Epithelial cell of proximal tubule (primary cell): ENCODE results near the gene DDX56. TPM values are rescaled to one million over a fixed set of nuclear protein-coding genes. Genes with fewer than 3 reads are reported as not detected.

ENCODE experiments used
- DNase-seq: peaks from one replicate; pipeline ENCODE4 v3.0.0-alpha.2; 2011; ENCODE audit warnings: low read depth
- H3K4me3 ChIP-seq: 2 replicates; pipeline ENCODE4 v1.5.1; 2011; ENCODE audit warnings: low read depth, mild to moderate bottlenecking, low read length
- CTCF ChIP-seq: conservative IDR thresholded peaks from 2 replicates; pipeline ENCODE4 v1.5.1; 2012; ENCODE audit warnings: low read depth, mild to moderate bottlenecking, low read length
- total RNA-seq: library from RNA; depleted of rRNA; stranded (reverse); fragments of >200 nt; gene quantifications from 2 replicates; pipeline ENCODE4 v1.2.3, GENCODE V29; 2015

The DDX56 gene
- total RNA-seq, 1 donor from 2014 or later: 53.2 TPM

- DNase-seq: no peak
- H3K4me3 ChIP-seq: no peak overlapping the region
- TF ChIP-seq CTCF: no peak
Observed at GRCh38 chr7:44568771-44569560, 4.7 kb downstream of the DDX56 start.

DNA sequence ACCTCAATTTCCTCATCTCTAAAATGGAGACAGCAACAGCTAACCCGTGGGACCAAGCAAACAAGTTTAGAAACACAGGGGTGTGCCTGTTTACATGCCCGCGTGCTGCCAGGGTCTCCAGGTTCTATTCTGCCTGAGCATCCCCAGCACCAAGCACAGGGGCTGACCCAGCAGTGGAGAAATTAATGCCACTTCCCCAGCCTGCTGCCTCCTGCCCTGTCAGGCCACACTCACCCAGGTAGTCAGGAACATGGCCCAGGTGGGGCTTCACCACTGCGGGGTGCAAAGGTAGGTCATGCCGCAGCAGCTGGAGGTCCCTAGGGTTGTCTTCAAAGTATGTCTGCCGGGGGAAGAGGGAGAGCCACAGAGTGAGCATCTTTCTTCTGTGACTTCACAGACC lies 5.8 kb downstream of the DDX56 start:
- TF ChIP-seq CTCF: no peak
- H3K4me3 ChIP-seq: no peak overlapping the region
- DNase-seq: no peak

GRCh38 chr7:44566680-44567079 lies 7.0 kb downstream of the DDX56 start:
- no peak for DNase-seq
- TF ChIP-seq CTCF: no peak
- H3K4me3 ChIP-seq: no peak overlapping the region

DNA sequence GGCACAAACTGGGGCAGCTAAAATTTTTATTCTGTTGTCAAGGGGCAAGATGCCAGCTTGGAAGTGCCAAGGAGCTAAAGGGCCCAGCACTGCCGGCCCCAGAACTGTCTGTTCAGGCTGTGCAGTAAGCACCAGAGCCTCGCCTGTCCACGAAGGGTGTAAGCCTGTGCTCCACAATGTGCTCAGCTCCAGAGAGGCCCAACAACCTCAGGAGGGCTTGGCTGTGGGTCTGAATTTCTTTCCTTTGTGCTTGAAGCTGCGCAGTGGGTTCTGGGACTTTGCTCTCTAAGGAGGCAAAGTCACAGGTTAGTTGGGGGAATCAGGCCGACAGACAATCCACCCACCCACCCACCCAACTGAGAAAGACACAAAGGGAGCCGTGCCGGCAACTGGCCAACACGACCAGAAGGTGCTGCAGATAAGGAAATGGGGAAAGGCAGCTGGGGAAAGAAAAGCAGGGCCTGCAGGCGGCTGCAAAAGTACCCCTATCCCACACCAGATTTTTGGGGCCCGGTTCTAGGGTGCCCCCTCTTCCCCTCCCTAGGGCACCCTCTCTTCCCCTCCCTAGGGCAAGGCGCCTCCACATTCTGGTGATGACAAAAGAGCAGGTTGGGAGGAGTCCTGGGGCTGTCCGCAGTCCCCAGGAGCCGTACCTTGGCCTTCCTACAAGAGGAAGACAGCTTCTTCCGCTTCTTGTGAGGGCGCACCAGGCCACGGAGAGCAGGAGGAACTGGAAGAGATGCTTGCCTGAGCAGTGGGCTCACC lies 7.7 kb downstream of the DDX56 start:
- DNase-seq: no peak
- no peak for TF ChIP-seq CTCF
- H3K4me3 ChIP-seq: no peak overlapping the region

GRCh38 chr7:44565097-44565794 lies 8.5 kb downstream of the DDX56 start:
- peak; percentile 97 for TF ChIP-seq CTCF
- H3K4me3 ChIP-seq: no peak overlapping the region
- DNase-seq: no peak

GRCh38 chr7:44564606-44565005 lies 9.1 kb downstream of the DDX56 start:
- no peak for DNase-seq
- no peak overlapping the region for H3K4me3 ChIP-seq
- TF ChIP-seq CTCF: no peak
